ENCODE results near the gene SBF1. TPM values are rescaled to one million over a fixed set of nuclear protein-coding genes. Genes with fewer than 3 reads are reported as not detected.

SBF1 gene
- total RNA-seq, 4 donors from 2014 or later, result 19.9 to 66.1 (median 26.7) TPM

DNA sequence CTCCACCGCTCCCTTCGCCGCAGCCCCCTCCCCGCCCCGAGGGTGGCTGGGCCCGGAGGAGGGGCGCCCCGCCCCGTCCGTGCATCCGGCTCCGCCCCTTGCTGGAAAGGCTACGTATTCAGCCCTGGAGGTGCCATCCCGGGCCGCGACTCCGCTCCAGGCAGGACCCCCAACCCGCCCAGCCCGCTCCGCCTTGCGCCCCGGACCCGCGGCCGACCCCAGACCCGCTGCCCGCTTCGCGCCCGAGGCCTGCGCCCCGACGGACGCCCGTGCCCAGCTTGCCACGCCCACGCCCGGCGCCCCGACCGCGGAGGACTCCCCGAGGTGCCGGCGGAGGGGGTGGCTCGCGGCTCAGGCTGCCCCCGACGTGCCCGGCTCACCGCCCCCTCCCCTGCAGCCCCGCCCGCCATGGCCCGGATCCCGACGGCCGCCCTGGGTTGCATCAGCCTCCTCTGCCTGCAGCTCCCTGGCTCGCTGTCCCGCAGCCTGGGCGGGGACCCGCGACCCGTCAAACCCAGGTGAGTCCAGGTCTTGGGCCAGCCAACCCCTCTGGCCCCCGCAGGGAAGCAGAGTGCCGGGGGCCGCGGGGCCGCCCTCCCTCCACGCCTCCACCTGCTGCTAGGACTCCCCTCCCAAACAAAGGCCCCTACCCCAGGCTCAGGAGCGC lies 6.7 kb upstream of the SBF1 start, which contains the start of gene ADM2:
Gene ADM2 (plus strand): TSS at position 104 of the 667 bp plus-strand sequence. CDS start 305 bp downstream, at position 409.
- TF ChIP-seq, protein P1, sequence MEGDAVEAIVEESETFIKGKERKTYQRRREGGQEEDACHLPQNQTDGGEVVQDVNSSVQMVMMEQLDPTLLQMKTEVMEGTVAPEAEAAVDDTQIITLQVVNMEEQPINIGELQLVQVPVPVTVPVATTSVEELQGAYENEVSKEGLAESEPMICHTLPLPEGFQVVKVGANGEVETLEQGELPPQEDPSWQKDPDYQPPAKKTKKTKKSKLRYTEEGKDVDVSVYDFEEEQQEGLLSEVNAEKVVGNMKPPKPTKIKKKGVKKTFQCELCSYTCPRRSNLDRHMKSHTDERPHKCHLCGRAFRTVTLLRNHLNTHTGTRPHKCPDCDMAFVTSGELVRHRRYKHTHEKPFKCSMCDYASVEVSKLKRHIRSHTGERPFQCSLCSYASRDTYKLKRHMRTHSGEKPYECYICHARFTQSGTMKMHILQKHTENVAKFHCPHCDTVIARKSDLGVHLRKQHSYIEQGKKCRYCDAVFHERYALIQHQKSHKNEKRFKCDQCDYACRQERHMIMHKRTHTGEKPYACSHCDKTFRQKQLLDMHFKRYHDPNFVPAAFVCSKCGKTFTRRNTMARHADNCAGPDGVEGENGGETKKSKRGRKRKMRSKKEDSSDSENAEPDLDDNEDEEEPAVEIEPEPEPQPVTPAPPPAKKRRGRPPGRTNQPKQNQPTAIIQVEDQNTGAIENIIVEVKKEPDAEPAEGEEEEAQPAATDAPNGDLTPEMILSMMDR (IDR thresholded peaks at IDR 0.05; ENCODE audit: low read depth), result no peak

DNA sequence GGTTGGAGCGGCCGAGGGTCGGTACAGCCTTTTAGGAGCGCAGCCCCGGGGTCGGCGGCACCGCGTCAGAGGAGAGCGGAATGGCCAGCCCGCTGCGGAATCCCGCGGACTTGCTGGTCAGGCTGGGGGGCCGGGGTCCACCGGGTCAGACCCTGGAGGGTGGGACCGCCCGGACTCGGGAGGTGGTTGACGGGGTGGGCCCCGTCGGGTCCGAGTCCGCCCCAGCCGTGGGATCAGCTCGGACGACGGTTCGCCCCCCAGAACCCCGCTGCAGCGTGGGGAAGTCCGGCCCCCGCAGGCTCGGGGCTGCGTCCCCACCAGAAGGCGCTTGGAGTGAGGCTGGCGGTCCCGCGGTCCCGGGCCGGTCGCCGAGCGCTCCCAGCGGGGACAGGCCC lies 6.2 kb upstream of the SBF1 start:
- TF ChIP-seq, protein P1 (IDR thresholded peaks at IDR 0.05; ENCODE audit: low read depth), result no peak

DNA sequence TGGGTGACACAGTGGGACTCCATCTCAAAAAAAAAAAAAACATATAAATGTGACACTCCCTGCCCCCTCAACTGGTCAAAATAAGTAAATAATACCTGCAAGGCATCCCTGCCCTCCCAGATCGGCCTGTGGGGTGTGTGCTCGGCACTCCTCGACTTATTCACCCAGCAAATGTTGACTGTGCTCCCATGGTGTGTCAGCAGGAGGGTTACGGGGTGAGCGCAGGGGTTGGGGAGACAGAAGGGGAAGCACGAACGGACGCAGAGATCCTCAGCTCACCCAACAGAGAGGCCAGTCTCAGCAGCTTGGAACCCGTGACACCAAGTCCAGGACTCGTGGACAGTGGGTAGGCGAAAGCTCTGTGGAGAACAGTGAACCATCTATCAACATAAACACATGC lies 4.9 kb upstream of the SBF1 start:
- TF ChIP-seq, protein P1 (IDR thresholded peaks at IDR 0.05; ENCODE audit: low read depth), result no peak

DNA sequence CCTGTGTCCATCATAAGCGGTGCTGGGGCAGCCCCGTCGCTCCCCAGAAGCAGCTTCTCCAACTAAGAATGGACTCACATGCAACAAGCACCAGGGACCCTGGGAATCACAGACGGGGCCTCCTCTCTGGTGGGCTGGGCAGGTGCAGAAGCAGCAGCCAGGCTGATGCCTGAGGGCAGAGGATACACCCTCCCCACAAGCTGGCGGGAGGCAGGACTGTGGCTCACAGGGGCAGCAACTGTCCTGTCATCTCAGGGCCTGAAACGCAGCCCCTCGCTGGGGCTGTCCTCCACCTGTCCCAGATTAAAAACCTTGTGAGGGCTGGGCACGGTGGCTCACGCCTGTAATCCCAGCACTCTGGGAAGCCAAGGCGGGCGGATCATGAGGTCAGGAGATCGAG lies 3.1 kb upstream of the SBF1 start:
- TF ChIP-seq, protein P1 (IDR thresholded peaks at IDR 0.05; ENCODE audit: low read depth), result no peak

DNA sequence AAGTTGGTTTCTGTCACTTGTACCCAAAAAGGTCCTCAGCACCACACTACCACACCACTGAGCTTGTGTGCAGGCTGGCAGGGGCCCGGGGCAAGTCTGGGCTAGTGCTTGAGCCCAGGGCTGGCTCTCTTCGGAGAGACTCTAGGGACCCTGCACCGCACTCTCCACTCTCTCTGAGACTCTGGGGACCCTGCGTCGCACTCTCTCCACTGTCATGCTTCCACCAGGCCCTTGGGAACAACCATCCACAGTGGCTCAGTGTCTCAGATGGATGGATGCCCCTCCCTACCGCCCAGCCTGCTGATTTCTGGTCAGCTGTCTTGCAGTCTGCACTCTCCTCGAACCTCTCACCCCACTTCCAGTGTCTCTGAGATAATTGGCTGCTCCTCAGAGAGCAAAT lies 2.0 kb upstream of the SBF1 start:
- TF ChIP-seq, protein P1 (IDR thresholded peaks at IDR 0.05; ENCODE audit: low read depth), result no peak

DNA sequence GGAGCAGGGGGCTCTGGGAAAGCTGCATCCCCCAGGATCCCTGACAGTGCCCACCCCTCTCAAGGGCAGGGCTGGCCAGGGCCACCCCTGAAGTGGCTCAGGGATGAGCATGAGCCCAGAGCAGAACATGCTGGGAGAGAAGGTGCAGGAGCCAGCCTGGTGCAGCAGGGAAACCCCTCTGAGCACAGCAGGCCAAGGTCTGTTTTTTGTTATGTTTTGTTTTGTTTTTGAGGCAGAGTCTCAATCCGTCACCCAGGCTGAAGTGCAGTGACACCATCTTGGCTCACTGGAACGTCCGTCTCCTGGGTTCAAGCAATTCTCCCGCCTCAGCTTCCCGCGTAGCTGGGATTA lies 792 bp upstream of the SBF1 start:
- TF ChIP-seq, protein P1 (IDR thresholded peaks at IDR 0.05; ENCODE audit: low read depth), result no peak

DNA sequence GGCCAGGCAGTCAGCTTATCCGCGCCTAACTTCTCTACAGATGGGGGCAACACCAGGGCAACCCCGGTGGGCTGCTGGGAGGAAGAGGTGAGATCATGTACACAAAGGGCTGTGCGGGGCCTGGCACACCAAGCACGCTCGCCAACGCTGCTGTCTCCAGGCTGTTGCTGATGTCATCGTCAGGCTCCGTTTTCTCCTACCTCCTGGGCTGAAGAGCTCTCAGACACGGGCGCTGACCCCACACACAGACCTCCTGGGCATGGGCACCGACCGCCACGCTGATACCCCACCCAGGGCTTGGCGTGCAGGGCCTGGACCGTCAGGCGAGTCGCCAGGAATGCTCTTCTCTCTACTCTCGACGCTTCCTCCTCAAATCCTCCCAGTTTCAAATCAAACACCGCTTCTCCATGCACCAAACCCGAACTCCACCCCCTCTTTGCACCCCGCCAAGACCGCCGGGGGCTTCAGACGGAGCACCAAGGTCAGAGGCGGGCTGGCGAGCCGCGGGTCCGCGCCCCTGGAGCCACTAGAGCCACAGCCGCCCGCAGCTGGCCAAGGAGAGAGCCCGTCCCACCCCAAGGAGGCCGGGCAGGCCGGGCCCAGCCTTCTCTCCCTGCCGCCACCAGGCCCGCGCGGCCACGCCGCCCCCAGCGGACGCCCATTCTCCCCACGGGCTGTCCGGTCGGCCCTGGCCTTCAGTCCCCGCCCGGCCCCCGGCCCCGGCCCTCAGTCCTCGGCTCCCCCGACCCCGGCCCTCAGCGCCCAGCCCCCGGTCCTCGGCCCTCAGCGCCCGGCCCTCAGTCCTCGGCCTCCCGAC lies 772 bp downstream of the SBF1 start:
- TF ChIP-seq, protein P1 (IDR thresholded peaks at IDR 0.05; ENCODE audit: low read depth), result no peak

Data from subcutaneous adipose tissue (tissue), 4 donors.